LNCAP (cell line): ENCODE measurements around the gene FZR1.

Experiments
- CTCF ChIP-seq: fragments of 450-650 bp; IDR thresholded peaks from 2 replicates; pipeline ENCODE4 v1.5.1; 2017; ENCODE audit warnings: mild to moderate bottlenecking

The FZR1 gene

GRCh38 chr19:3494559-3494958, 11.6 kb upstream of the FZR1 start:
- no peak for TF ChIP-seq CTCF

GRCh38 chr19:3496392-3497273, 9.5 kb upstream of the FZR1 start:
- TF ChIP-seq CTCF = no peak

GRCh38 chr19:3497757-3498520, 8.2 kb upstream of the FZR1 start:
- TF ChIP-seq CTCF = no peak

- TF ChIP-seq CTCF = no peak
Measured at GRCh38 chr19:3499738-3500428, 6.2 kb upstream of the FZR1 start.

GRCh38 chr19:3500429-3501101, 5.5 kb upstream of the FZR1 start, which contains the start of gene DOHH:
TSS of gene DOHH (minus strand) at chr19:3500674. CDS start at chr19:3496814, 3,860 bp downstream.
- TF ChIP-seq CTCF = no peak

GRCh38 chr19:3501780-3502179, 4.3 kb upstream of the FZR1 start:
- TF ChIP-seq CTCF = no peak

- TF ChIP-seq CTCF = no peak
Measured at GRCh38 chr19:3503036-3503572, 3.0 kb upstream of the FZR1 start.
